Loucy (cell line): ENCODE results near the gene MBD6.

ENCODE experiments used
- H2AFZ ChIP-seq: fragments of 200-600 bp; sonication (generic); 2 replicates; pipeline ENCODE4 v1.6.0; 2016; ENCODE audit warnings: antibody characterized with exemption, mild to moderate bottlenecking, low read length, moderate library complexity
- H3F3A ChIP-seq: fragments of 200-600 bp; 2 replicates; pipeline ENCODE4 v1.6.0; 2016; ENCODE audit warnings: antibody characterized with exemption, low read depth, mild to moderate bottlenecking
- H3K27me3 ChIP-seq: fragments of 200-600 bp; sonication (generic); 2 replicates; pipeline ENCODE4 v1.6.1; 2014; ENCODE audit warnings: low read length, mild to moderate bottlenecking; ENCODE audit not compliant: insufficient read depth, poor library complexity, severe bottlenecking
- H3K36me3 ChIP-seq: fragments of 200-600 bp; sonication (generic); 2 replicates; pipeline ENCODE4 v1.6.1; 2016; ENCODE audit warnings: low read length; ENCODE audit not compliant: insufficient read depth
- H3K4me1 ChIP-seq: fragments of 200-600 bp; sonication (generic); 2 replicates; pipeline ENCODE4 v1.5.1; 2014; ENCODE audit warnings: low read length, mild to moderate bottlenecking; ENCODE audit not compliant: insufficient read depth, poor library complexity, severe bottlenecking
- H3K4me2 ChIP-seq: fragments of 200-600 bp; sonication (generic); 2 replicates; pipeline ENCODE4 v1.6.0; 2014; ENCODE audit warnings: antibody characterized with exemption, low read length, low read depth, mild to moderate bottlenecking; ENCODE audit not compliant: poor library complexity, severe bottlenecking
- H3K4me3 ChIP-seq: fragments of 200-600 bp; sonication (generic); 2 replicates; pipeline ENCODE4 v1.5.1; 2014; ENCODE audit warnings: low read length, mild to moderate bottlenecking, mixed read lengths; ENCODE audit not compliant: poor library complexity, severe bottlenecking
- H3K79me2 ChIP-seq: fragments of 200-600 bp; sonication (generic); 2 replicates; pipeline ENCODE4 v1.6.1; 2014; ENCODE audit warnings: low read length; ENCODE audit not compliant: insufficient read depth
- H3K9ac ChIP-seq: fragments of 200-600 bp; sonication (generic); 2 replicates; pipeline ENCODE4 v1.6.0; 2014; ENCODE audit warnings: mild to moderate bottlenecking, low read depth, low read length, moderate library complexity; ENCODE audit not compliant: poor library complexity, severe bottlenecking
- H3K9me2 ChIP-seq: fragments of 200-600 bp; sonication (generic); replicated peaks from 2 replicates; pipeline ENCODE4 v1.6.1; 2016; ENCODE audit warnings: low read depth, low read length, mixed read lengths
- H3K9me3 ChIP-seq: fragments of 200-600 bp; sonication (generic); 2 replicates; pipeline ENCODE4 v1.6.1; 2014; ENCODE audit warnings: mild to moderate bottlenecking, antibody characterized with exemption, low read length, low read depth; ENCODE audit not compliant: insufficient read depth
- H4K20me1 ChIP-seq: fragments of 200-600 bp; sonication (generic); 2 replicates; pipeline ENCODE4 v1.6.0; 2014; ENCODE audit warnings: antibody characterized with exemption, low read length, mild to moderate bottlenecking; ENCODE audit not compliant: insufficient read depth, poor library complexity, severe bottlenecking
- CTCF ChIP-seq: fragments of 200-600 bp; sonication (generic); conservative IDR thresholded peaks from 2 replicates; pipeline ENCODE4 v1.5.1; 2014; ENCODE audit warnings: mild to moderate bottlenecking, antibody characterized with exemption, low read length
- EZH2phosphoT487 ChIP-seq: fragments of 200-600 bp; IDR thresholded peaks from 2 replicates; pipeline ENCODE4 v1.6.1; 2018; ENCODE audit warnings: antibody characterized with exemption, mild to moderate bottlenecking, moderate library complexity, borderline replicate concordance

The MBD6 gene

GRCh38 chr12:57535764-57536596, 13.4 kb downstream of the MBD6 start:
- Histone ChIP-seq H3K4me2 (no peak overlapping the region), H3K27me3 (no peaks in the 10 kb centered on the region), H3K79me2 (no peaks in the 10 kb centered on the region), H3K4me1 (no peaks in the 10 kb centered on the region), H3F3A (no peaks in the 10 kb centered on the region), H3K36me3 (peaks cover 38% of the 10 kb centered on the region; the same call in 1 of the 2 replicates), H3K9ac (no peak overlapping the region), H2AFZ (no peak overlapping the region), H3K4me3 (no peak overlapping the region), H3K9me3 (no peaks in the 10 kb centered on the region), H4K20me1 (no peaks in the 10 kb centered on the region), H3K9me2 (no peaks in the 10 kb centered on the region)
- TF ChIP-seq EZH2phosphoT487 (no peak), CTCF (no peak)

- H4K20me1 ChIP-seq, result no peaks in the 10 kb centered on the region
- H3K36me3 ChIP-seq, result peaks cover 34% of the 10 kb centered on the region; the same call in 1 of the 2 replicates
- no peaks in the 10 kb centered on the region for H3K79me2 ChIP-seq
- no peaks in the 10 kb centered on the region for H3F3A ChIP-seq
- TF ChIP-seq CTCF (no peak), EZH2phosphoT487 (no peak)
- H3K4me1 ChIP-seq, result no peaks in the 10 kb centered on the region
- H3K4me2 ChIP-seq, result no peak overlapping the region
- H2AFZ ChIP-seq, result no peak overlapping the region
- no peak overlapping the region for H3K4me3 ChIP-seq
- H3K27me3 ChIP-seq, result no peaks in the 10 kb centered on the region
- no peaks in the 10 kb centered on the region for H3K9me2 ChIP-seq
- H3K9ac ChIP-seq, result no peak overlapping the region
- H3K9me3 ChIP-seq, result no peaks in the 10 kb centered on the region
These were observed 13.9 kb downstream of the MBD6 start for GRCh38 chr12:57536597-57536942.

DNA sequence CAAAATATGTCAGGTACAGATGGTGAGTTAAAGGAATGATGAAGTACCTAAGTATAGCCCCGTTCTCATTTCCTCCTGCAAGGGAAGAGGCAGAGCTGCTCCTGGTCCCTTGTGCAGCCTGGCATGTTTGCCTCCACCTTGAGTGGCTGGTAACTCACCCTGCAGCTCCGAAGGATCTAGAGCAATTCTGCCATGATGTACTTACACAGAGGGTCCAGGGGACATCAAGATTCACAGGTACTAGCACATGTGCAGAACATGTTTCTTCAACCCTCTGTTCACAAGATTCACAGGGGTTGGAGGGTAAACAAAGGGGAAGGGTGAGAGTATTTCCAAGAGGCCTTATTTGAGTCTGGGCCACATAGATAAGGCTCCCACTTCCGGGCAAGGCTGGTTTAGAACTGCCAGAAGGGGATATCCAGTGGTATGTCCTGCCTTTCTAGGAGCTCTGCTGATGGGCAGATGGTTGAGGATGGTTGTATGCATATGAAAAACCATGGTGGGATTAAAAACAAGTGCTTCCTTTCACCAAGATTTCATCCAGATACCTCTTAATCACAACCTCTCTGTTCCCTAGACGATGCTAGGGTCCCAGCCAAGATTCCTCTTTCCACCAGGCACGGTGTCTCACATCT, 16.6 kb downstream of the MBD6 start:
- Histone ChIP-seq H3K4me3 (no peak overlapping the region), H3K79me2 (no peaks in the 10 kb centered on the region), H4K20me1 (no peaks in the 10 kb centered on the region), H3K4me2 (no peak overlapping the region), H3K4me1 (peaks cover 9% of the 10 kb centered on the region), H3K36me3 (peaks cover 11% of the 10 kb centered on the region; the same call in 1 of the 2 replicates), H2AFZ (no peak overlapping the region), H3F3A (no peaks in the 10 kb centered on the region), H3K9me2 (no peaks in the 10 kb centered on the region), H3K9me3 (no peaks in the 10 kb centered on the region), H3K9ac (no peak overlapping the region), H3K27me3 (no peaks in the 10 kb centered on the region)
- TF ChIP-seq EZH2phosphoT487 (no peak), CTCF (no peak)
